Activated T-helper 1 cell treated with Interleukin-2 at 50 U/mL for 16 hours (primary cell): ENCODE data around the gene PAX7.

Source experiments
- DNase-seq: peaks from one replicate; pipeline ENCODE4 v3.0.0-alpha.2; 2020; ENCODE audit warnings: low read depth

PAX7 gene

DNA sequence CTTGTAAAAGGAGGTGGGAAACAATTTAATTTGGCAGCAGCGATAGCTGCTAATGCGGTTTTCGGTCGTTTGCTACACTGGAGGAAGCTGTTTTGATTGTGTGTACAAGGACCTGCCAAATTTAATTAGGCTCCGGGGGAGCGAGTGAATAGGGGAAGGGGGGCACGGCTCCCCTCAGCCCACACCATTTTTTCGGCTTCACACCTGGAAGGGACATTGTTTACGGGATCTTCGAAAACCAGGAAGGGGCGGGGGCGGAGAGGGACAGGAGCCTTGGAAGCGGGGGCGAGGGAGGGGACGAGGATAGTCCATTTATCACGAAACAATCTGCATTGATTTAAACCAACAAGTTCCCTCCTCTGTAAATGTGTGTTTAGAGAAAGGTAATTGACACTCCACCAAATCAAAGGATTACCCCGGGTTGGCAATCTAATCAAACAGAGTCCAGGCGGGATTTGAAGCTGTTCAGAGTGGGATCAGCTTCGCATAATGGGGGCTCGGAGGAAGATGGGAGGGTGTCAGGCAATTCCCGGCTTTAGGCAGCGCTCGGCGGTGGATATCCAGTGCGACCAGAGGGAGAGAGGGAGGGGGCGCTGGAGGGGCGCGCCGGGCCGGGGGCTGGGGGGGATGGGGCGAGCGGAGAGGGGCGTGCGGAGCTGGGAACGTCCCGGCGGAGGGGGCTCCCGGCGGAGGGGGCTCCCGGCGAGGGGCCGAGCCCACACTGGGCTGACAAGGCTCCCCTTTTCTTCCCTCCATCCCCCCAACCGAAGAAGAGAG is 9.8 kb downstream of the PAX7 start:
- DNase-seq = no peak

DNA sequence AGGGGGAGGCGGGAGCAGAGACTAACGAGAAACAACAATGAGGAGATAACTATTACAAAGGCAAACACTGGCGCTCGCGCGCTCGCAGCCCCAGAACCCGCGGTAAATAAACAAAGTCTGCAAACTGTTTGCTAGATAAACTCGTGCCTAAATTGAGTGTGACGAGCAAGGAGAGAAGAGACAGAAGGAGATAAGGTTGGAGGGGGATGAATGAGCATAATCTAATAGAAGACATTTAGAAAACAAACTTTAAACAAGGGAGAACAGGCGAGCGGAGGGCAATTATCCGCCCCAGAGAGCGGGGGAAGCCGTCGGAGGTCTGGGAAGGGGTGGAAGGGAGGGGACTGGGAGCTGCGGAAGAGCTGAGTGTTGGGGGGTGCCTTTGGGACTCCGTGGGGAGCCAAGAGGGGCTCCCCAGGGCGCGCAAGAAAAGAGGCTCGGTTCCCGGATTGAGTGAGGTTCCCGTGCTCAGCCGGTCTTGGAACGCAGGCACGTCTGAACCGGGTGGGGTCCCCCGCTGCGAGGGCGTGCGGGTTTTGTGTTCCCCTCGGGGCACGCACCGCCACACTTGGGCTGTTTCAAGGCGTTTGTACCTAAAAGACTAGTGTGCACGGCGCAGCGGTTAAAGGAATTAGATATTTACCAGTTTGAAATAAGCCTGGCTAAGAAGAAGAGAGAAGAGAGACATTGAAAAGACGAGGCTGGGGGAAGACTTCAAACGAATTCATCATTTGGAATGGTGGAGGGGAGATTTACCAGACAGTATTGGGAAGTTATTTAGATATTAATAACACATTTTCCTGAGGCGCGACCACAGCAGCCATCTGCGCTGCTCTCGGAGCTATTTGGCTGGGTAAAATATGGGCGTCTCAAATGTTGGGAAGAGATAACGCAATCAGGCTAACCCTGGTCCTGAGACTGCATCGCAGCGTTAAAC is 10.6 kb downstream of the PAX7 start:
- no peak for DNase-seq

DNA sequence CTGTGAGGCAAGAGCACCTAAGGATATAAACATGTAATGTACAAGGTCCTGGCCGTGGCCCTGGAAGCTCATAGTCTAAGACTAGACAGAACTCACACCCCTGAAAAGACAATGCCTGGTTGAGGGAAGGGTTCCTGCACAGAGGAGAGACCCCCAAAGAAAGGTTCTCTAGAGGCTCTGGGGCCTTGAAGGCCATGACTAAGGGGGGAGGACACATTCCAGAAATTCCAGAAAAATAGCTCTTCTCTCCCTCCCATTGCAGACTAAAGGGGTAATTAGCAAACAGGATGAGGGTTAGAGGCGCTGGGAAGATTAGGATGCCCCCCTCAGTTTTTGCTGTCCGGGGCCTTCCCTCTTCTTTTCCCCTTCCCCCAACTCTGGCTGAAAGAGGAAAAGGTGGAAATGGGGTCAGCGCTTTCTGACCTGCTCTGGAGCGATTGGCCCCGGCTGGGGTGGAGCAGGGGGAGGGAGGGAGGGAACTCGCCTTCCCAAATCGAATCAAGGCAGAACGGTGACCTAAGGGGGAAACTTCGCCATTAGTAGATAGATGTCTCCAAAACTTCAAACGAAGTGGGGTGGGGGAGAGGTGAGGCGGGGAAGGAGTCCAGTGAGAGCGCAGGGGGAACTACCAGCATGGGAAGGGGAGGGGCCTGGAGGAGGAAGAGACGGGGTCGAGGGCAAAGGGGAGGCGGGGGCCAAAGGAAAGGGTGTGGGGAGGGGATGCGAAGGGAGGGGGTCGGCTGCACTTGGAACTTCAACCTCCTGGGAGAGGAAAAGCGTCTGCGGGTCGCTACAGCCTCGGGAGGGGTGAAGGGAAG is 11.8 kb downstream of the PAX7 start:
- DNase-seq = no peak

DNA sequence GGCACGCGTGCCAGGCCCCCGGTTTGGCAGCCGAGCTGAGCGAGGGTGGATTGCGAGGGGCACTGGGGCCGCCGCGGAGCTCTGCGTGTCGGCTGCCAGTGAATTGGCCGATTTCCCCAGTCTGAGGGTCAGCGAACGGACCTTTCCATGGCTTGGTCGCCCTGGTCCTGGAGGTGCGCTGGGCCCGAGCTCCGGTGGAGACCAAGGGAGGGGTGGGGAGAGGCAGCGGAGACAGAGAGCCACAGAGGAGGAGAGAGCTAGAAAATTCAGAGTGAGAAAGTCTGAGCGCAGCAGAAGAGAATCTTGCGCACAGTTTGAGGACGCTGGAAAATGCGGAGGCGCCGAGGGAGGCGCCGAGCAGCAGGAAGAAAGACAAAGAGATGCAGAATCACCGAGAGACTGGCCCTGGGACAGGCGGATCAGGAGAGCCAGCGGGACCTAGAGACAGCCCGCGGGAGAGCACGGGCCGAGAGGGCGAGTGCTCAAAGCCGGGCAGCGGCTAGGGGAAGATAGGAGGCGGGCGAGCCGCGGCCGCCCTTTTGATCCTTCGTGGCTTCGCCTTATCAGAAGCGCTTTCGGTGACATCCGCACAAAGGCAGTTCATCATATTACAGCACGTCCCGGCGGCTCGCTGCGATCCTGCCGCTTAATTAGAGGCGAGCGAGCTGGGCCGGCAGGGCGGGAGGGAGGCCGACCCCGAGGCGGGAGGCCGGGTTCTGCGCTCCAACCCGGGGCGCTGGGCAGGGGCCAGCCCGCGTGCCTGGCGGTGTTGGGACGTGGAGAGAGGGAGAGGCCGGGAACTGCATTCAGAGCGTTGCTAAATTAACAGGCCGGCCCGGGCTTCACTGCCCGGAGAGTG is 12.7 kb downstream of the PAX7 start:
- DNase-seq = no peak

DNA sequence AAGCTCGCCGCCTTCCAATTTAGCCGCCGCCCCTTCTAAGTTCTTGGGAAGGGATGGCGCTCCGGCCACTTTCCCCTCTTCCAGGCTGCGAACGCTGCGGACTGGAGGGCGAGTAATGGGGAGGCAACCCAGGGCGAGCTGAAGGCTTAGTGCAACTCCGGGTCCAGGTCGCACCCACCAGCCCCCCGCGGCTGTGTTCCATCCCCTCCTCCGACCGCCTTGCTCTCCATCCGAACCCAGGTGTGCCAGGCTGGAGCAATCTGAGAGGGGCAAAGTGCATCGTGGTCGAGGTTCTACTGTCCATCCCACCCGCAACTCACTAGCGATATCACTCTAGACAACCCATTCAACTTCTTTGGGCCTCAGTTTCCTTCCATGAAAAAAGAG is 13.4 kb downstream of the PAX7 start:
- DNase-seq = no peak

DNA sequence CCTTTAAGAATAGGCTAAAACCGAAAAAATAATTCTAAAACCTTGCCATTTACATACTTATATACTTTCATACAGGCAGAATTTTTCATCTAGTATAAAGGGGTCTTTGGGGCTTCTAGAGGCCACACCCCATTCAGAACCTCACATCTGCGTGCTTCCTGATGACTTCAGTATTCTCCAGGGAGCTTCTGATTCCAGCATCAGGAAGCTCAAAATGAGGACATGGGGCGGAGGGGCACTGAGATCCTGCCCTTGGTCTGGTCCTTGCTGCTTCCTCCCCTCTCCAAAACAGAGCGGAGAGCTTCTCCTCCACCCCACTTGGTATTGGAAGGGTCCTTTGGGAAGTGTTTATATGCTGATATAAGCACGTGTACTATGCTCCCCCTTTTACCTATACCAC is 13.8 kb downstream of the PAX7 start:
- no peak for DNase-seq

DNA sequence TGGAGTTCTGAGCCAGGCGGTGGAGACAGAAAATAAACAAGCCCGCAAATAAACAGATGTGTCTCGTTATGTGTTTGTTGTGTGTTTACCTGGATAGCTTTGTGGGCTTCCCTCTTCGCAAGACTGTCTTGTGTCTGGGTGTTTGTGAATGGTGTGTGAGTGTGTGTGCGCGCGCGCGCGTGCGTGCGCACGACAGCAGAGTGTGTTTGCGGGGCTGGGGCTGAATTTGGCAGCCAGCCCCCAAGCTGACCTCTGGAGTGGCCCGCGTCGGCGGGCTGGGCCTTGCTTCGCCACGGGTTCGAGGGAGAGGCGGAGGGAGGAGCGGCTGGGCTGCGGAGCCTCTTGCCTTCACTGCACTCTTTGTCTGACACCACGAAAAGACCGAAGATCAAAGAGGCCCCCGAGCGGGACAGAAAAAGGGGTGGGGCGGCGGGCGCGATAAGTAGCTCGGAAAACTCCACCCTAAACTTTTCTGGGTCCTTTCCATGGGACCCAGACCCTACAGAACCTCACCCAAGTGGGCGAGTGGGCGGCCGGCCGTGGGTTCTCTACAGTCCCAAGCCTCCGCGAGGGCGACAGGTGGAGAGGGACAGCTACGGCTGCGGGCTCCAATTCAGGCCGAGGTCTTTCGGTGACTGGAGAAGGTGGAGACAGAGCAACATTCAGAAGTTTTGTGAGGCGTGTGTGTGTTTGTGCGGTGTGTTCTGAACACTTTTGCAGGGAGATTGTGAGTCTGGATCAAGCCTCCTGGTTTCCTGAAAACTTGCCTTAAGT is 14.5 kb downstream of the PAX7 start:
- no peak for DNase-seq

DNA sequence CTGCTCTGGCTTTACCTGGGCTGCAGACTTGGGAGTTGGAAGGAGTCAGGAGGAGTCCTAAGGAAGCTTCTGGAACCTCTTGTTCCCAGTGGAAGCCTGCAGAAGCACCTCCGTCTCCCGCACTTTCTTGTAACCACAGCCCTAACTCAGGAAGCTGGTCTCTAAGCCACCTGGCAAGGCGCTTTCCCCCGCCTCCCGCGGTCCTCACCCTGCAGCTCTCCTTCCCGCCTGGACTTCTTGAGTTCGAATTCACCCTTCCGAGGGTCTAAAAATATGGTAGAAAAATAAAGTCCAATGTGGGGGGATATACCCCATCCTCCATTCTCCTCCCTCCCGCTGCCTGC is 15.1 kb downstream of the PAX7 start:
- DNase-seq = no peak

DNA sequence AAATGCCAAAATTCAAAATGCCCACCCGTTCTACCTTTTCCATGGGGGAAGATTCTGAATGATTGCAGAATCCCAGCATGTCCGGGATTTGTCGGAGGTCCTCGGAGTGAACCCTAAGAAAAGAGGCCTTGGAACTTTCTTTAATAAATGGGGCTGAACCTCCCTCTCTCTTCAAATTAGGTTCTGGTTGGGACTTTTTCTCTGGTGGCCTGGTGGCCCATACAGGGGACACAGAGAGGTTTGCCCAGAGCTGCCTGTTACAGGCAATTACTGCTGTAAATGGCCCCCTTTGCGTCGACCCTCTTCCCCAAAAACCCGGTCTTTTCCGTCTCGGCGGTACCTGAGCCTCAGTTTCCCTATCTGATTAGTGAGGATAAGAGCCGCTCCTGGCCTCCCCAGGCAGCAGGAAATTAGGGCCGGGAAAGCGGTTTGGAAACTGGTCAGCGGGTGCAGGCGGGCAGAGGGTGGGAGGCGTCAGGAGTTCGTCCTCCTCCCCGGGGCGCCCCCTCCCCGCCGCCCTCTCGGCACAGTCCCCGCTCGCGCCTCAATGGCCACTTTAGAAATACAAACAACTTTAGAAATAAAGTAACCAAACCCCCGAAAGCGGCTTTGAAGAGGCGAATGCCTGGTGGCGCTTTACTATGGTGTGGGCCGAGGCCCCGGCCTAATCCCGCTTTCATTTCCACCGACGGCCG is 15.6 kb downstream of the PAX7 start:
- no peak for DNase-seq

DNA sequence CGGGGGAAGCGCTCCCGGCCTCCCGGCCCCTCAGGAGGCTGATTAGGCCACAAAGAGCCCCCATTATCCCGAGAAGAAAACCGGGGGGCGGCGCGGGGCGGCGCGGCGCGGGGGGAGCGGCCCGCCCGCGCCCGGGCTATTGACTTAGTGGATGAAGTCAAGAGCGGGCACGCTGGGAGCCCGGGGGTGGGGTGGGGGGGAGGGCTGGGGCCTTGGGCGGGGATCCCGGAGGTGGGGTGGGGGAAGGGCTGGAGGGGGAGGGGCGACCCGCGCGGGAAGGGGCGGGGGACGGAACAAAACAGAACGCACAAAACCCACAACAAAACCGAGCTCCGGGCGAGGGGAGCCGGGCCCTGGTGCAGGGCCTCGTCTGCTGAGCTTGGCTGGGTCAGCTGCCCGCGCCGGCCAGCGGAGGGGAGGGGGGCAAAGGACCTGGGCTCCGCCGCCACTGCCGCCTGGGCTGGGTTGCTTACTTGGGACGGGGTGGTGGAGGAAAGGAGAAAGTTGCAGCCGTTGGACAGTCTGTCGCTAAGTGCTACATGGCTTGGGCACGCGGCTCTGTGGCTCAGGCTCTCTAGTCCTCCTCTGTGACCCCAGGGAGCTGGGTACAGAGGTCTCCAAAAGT is 16.3 kb downstream of the PAX7 start:
- no peak for DNase-seq

DNA sequence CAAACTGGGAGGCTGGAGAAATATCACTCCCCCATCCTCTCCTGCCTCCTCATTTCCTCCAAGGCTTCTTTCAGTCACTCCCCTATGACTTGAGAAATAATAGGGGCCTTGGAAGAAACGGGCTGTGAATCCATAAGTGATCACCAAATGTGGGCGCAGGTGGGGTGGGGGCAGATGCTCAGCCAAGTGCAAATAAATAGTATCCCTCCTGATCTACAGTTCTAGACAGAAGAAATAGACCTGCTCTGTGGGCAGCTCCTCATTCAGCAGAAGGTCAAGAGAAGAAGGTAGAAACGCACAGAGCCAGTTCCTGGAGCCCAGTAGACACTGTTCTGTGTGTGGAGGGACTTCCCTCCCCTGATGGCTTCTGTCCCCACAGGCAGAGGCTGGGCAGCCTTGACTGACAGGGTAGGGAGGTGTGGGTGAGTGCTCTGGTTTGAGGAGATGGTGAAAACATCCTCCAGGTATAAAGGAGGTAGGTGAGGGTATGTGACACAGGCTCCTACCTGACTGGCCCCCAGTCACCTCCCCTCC is 17.1 kb downstream of the PAX7 start:
- no peak for DNase-seq

DNA sequence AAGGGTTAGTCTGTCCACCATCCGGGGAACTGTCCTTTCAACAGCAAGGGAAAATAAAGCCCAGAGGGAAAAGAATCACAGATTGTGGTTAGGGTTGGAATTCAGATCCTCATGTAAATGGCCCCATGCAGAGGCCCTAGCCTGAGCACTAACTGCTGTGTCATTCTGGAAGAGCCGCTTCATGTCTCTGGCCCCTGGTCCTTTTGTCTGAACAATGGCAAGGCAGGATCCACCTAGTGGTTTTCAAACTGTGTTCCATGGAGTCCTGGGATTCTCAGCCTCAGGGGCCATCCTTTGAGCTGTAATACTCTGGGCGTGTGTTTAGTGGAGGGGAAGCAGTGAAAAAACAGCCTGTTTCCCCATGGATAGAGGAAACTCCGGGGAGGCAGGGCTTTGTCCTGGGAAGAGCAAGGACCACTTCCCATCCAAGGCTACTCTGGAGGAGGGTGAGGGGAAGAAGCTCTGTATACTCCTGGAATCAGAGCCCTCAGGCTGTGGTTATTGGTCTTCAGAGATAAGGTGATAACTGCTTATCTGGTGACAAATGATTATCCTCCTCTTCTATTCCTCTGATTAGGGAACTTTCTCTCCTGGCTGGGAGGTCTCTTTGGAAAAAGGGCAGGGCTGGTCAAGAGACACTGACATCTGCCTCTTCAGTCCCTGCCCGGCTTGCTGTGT is 19.2 kb downstream of the PAX7 start:
- DNase-seq = no peak

DNA sequence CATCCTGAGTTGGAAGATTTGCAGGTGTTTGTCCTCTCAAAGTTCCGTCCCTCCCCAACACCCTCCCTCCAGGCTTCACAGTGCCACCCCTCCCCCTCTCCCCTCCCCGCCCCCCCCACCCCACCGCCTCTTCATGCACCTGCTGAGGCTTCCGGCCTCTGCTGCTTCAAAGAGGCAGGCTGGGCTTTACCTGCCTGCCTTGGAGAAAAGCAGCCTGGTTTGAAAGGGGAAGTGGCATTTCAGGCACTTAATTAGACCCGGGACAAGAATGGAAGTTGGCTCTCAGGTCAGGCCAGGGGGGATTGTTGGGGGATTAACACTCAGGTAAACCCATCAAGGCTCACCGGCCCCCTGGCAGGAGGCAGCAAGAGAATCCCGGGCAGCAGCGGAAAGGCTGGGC is 21.1 kb downstream of the PAX7 start:
- DNase-seq = no peak

DNA sequence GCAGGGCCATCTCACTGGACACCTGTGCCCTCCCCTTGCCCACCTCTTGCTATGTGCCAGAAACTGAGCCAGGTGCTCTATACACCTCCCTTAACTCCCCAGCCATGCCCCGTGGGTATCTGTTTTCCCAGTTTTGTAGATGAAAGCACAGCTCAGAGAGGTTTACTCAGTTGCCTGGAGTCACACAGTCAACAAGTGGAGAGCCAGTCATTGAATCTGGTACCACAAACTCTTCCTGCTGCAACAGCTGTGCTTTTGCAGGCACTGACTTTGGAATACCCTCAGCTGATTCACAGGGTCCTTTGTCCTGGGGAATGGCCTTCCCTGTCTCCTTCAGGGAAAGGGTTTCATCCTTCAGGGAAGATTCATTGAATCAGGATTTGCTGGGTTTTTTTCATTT is 22.1 kb downstream of the PAX7 start:
- DNase-seq = no peak

DNA sequence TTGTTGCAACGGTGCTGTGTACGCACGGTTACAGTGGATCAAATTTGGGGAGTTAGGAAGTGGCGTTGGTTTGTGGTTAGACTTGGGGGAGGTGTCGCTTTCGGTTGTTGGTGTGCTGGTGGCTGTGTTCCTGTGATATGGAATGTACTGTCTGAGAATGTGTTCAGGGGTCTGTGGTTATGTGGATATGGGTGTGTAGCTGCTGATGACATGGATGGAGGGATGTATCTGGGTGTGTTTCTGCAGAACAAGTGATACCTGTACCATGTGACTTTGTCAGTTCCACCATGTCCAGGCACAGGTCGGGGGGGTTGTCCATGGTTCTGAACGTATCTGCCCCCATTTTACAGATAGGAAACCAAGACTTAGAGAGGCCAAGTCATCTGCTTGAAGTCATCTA is 22.7 kb downstream of the PAX7 start:
- DNase-seq = no peak

DNA sequence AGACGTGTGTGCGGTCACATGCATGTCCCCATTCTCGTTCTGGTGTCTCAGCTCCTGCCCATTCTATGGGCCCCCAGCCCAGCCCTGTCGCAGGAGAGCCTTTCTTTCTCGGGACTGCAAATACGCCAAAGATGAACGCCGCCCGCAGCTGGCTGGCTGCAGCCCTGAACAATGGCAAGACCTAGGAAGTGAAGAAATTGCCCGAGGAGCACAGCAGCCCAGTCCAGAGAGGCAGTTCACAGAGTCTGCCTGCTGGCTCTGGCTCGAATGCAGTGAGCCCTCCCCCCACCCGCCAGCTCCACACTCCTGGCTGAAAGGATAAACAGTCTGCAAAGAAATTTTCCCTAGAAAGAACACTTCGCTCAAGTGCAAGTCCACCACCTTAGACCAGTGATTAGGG is 23.3 kb downstream of the PAX7 start:
- DNase-seq = no peak

DNA sequence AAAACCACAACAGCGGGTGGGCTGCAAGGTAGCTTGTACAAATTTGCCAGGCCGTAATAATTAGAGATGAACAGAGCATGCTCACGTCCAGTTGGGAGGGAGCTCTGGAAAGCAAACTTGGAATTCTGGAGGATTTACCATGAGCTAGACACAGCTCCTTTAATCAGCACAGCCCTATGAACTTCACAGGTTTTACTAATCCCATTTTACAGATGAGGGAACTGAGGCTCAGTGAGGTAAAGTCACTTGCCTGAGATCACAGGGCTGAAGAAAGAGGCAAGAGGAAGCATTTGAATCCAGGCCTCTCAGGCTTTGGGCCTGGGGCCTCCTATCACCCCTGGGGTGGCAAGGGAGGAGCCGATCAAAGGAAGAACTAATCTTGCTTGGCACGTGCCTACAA is 24.0 kb downstream of the PAX7 start:
- no peak for DNase-seq

DNA sequence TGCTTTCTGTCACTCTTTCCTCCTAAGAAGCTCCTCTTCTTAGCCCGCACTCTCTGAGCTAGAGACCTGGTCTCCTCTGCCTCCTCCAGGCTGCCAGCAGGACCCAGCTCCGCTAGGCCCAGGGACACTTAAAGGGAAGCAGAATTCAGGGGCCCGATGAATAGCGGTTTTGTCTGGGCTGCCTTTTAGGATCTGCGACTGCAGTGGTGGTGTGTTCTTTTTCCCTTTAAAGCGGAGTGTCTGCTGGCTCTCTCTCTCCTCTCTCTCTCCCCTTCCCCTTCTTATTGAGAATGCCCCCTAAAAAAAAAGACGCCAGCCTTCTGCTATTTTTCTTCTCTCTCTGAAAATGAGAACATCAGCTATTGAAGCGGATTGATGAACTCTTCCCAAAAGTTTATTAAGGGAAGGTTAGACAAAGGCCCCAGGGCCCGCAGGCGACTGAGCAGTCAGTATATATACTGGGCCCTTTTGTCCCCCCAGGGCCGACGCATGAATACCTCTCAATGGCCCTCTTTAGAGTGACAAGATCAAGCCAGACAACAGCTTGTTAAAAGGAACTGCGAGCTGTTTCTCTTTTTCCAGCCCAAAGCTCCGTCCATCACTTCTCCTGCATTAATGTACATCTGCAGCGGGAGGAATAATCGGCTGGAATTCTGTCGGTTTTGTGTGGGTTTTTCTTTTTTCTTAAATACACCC is 27.0 kb downstream of the PAX7 start:
- DNase-seq = no peak
